HG02981 (cell line): ENCODE measurements around the gene RPGRIP1.
"Not testable (repeated sequence)": the region's sequence is repeated elsewhere in the genome, so short reads cannot be mapped to it uniquely, and the experiment has no call there.

ENCODE experiments used
- ATAC-seq: cut with Tn5 transposase; IDR thresholded peaks from one replicate; pipeline ENCODE4 v1.9.1; 2021; ENCODE audit warnings: mild to moderate bottlenecking, moderate library complexity; ENCODE audit not compliant: unreplicated experiment

The RPGRIP1 gene

DNA sequence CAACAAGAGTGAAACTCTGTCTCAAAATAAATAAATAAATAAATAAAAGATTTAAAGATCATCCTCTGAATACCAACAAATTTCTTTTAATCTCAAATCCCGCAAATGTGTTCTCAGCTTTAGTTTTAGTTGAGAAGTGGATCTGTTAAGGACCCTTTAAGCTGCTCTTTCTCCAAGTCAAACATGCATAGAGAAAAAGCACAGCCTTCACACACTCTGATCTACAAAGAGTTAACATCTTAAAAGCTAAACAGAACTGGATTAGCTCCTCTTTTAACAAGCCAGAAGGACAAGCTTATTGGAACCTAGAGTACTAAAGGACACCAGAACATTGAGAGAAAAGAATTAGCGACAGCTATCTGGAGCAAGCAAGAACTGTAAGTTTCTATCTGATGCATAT, at the start of gene RPGRIP1:
TSS of gene RPGRIP1 (plus strand) at position 301 of the 400 bp plus-strand sequence. CDS start 7,894 bp downstream, outside the sequence.
- ATAC-seq, result no peak

GRCh38 chr14:21231020-21231652, 48.7 kb upstream of the RPGRIP1 start:
- no peak for ATAC-seq

DNA sequence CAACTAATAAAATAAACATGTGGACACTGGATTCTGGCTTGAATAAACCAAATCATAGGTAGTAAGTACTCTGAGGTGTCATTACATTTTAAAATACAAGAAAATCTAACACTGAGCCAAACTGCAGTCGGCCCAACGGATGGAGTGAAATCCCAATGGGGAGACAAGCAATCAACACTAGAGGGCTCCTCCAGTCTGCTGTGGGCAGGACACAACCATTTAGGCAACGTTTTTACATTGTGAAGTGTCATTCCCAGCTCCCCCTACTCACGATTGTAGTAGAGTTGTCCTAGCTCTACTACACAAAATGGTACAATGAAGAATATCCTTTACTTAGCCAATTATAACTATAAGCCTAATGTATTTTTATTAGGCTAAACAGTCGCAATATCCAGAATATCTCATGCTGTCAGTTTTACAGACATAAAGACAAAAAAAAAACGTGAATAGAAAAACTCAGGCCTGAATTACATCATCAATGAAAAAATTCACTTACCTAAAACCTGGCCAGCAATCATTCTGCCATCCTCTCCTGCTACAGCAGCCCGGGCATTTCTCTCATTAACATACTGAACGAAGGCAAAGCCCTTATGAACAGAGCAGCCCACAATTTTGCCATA, 46.3 kb upstream of the RPGRIP1 start:
- no peak for ATAC-seq

GRCh38 chr14:21234112-21234511, 45.8 kb upstream of the RPGRIP1 start:
- no peak for ATAC-seq

GRCh38 chr14:21236948-21237797, 42.7 kb upstream of the RPGRIP1 start:
- ATAC-seq, result no peak

- ATAC-seq, result no peak
These were observed 40.9 kb upstream of the RPGRIP1 start for GRCh38 chr14:21238823-21239518.

GRCh38 chr14:21240417-21240816, 39.5 kb upstream of the RPGRIP1 start:
- no peak for ATAC-seq

- no peak for ATAC-seq
These were observed 38.6 kb upstream of the RPGRIP1 start for GRCh38 chr14:21241218-21241819.

GRCh38 chr14:21244544-21244943, 35.3 kb upstream of the RPGRIP1 start:
- no peak for ATAC-seq

- ATAC-seq, result no peak
These were observed 34.1 kb upstream of the RPGRIP1 start for GRCh38 chr14:21245813-21246212.

DNA sequence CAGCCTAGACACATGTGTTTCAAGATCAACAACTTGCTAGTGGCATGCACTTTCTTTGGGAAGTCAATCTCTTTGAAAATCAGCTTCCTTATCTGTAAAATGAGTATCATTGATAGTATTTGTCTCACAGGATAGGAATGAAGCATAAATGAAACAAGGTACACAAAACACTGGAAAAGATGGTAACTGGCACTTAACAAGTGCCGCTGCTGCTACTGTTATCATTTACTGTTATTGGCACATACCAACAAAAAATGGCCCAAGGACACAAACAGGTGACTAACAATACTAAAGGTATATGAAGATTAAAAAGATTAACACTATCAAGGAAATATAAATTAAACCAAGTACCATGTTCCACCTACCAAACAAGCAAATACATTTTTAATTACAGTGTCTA, 31.5 kb upstream of the RPGRIP1 start:
- ATAC-seq, result no peak

DNA sequence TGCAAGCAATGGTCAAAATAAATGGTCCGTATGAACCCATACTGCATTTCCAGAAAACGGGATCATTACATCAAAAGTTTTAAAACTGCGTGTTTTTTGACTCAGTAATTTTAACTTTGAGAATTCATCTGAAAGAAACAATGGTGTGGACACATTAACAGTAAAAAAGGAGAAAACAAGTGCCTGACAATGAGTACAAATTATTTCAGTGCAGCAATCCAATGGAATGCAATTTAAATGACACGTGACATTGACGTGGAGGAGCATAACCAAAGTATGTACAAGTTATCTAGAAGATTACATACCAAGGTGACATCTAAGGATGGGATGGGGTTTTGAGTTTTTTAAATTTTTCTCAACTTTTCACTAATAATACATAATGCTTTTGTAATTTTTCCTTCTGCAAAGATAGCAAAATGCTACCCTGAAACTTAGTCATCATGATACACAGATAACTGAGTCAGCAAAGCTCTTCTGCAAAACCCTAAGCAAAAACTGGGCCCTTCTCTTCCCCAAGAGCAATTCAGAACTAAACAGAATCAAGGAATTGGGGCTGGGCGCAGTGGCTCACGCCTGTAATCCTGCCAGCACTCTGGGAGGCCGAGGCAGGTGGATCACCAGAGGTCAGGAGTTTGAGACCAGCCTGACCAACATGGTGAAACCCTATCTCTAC, 31.0 kb upstream of the RPGRIP1 start:
- ATAC-seq, result no peak

DNA sequence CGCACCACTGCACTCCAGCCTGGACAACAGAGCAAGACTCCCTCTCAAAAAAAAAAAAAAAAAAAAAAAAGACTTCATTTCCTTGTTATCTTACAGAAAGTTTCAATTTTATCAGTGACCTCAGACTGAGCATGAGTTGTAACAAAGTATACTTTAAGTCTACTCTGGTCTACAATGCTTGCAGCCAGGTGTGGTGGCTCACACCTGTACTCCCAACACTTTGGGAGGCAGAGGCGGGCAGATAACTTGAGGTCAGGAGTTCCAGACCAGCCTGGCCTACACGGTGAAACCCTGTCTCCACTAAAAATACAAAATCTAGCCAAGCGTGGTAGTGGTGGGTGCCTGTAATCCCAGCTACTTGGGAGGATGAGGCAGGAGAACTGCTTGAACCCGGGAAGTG, 28.7 kb upstream of the RPGRIP1 start:
- ATAC-seq, result no peak

GRCh38 chr14:21252149-21252548, 27.7 kb upstream of the RPGRIP1 start:
- ATAC-seq, result no peak

- ATAC-seq, result no peak
These were observed 24.3 kb upstream of the RPGRIP1 start for GRCh38 chr14:21255385-21256101.

GRCh38 chr14:21256102-21256447, 23.8 kb upstream of the RPGRIP1 start:
- not testable (repeated sequence) for ATAC-seq

GRCh38 chr14:21256539-21257393, 23.1 kb upstream of the RPGRIP1 start:
- ATAC-seq, result no peak

DNA sequence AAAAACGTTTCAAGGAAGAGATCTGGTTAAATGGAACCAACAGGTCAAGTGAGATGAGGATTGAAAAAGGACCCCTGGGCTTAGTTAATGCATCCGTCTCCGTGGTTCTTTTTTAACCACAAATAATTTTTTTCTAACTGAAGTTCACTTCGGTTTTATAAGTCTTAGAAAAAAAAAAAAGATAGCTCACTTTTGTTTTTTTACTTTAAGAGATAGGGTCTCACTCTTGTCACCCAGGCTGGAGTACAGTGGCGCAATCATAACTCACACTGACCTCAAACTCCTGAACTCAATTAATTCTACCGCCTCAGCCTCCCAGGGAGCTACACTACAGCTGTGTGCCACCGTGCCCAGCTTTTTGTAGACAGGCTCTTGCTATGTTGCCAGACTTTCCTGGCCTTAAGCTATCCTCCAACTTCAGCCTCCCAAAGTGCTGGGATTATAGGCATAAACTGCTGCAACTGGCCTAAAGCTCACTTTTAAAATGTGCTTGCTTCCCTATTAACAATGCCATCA, 22.4 kb upstream of the RPGRIP1 start:
- ATAC-seq, result no peak
